GM19035 (cell line): ENCODE results near the gene ALK.

Experiments
- ATAC-seq: cut with Tn5 transposase; IDR thresholded peaks from one replicate; pipeline ENCODE4 v1.9.1; 2021; ENCODE audit not compliant: unreplicated experiment

ALK gene

GRCh38 chr2:29175338-29175737 lies 746.0 kb downstream of the ALK start:
- ATAC-seq: no peak

GRCh38 chr2:29174937-29175336 lies 746.4 kb downstream of the ALK start:
- no peak for ATAC-seq

GRCh38 chr2:29166242-29167039 lies 754.9 kb downstream of the ALK start:
- ATAC-seq: no peak

- no peak for ATAC-seq
Measured at GRCh38 chr2:29165362-29166241, 755.8 kb downstream of the ALK start.

- no peak for ATAC-seq
Measured at GRCh38 chr2:29164091-29164846, 757.1 kb downstream of the ALK start.

- ATAC-seq: no peak
Measured at GRCh38 chr2:29162204-29162928, 759.0 kb downstream of the ALK start.

- ATAC-seq: no peak
Measured at GRCh38 chr2:29160184-29160583, 761.2 kb downstream of the ALK start.

GRCh38 chr2:29159125-29159524 lies 762.3 kb downstream of the ALK start:
- no peak for ATAC-seq

- no peak for ATAC-seq
Measured at GRCh38 chr2:29157131-29157530, 764.3 kb downstream of the ALK start.

- ATAC-seq: no peak
Measured at GRCh38 chr2:29155578-29155977, 765.8 kb downstream of the ALK start.

GRCh38 chr2:29154610-29155009 lies 766.8 kb downstream of the ALK start:
- no peak for ATAC-seq

- ATAC-seq: no peak
Measured at GRCh38 chr2:29147963-29148362, 773.4 kb downstream of the ALK start.

- ATAC-seq: no peak
Measured at GRCh38 chr2:29146197-29146596, 775.2 kb downstream of the ALK start.

- ATAC-seq: no peak
Measured at GRCh38 chr2:29143657-29144056, 777.7 kb downstream of the ALK start.
